ENCODE measurements around the gene DYRK1A.

The DYRK1A gene

GRCh38 chr21:37356706-37357105, 9.9 kb upstream of the DYRK1A start:
- DNase-seq (ENCODE audit: low read depth) = no peak
- no peak overlapping the region for H3K4me3 ChIP-seq (ENCODE audit: low read depth, low read length)
- TF ChIP-seq POLR2A (IDR thresholded peaks at IDR 0.05; ENCODE audit: extremely low read depth, insufficient read length) (no peak), MAX (IDR thresholded peaks at IDR 0.05; ENCODE audit: low read depth, low read length) (no peak), CTCF (IDR thresholded peaks at IDR 0.05; ENCODE audit: low read depth, low read length) (no peak), MYC (IDR thresholded peaks at IDR 0.05; ENCODE audit: low read depth, low read length) (no peak)

GRCh38 chr21:37357691-37358090, 8.9 kb upstream of the DYRK1A start:
- TF ChIP-seq CTCF (IDR thresholded peaks at IDR 0.05; ENCODE audit: low read depth, low read length) (no peak), MYC (IDR thresholded peaks at IDR 0.05; ENCODE audit: low read depth, low read length) (no peak), MAX (IDR thresholded peaks at IDR 0.05; ENCODE audit: low read depth, low read length) (no peak), POLR2A (IDR thresholded peaks at IDR 0.05; ENCODE audit: extremely low read depth, insufficient read length) (no peak)
- peak overlapping the region; percentile 30 for H3K4me3 ChIP-seq (ENCODE audit: low read depth, low read length)
- no peak for DNase-seq (ENCODE audit: low read depth)

- peak; percentile 95 for DNase-seq (ENCODE audit: low read depth)
- H3K4me3 ChIP-seq (ENCODE audit: low read depth, low read length) = peak overlapping the region; percentile 30
- TF ChIP-seq MAX (IDR thresholded peaks at IDR 0.05; ENCODE audit: low read depth, low read length) (peak; percentile 45; the same call in 1 of the 2 replicates), MYC (IDR thresholded peaks at IDR 0.05; ENCODE audit: low read depth, low read length) (peak; percentile 64), POLR2A (IDR thresholded peaks at IDR 0.05; ENCODE audit: extremely low read depth, insufficient read length) (no peak), CTCF (IDR thresholded peaks at IDR 0.05; ENCODE audit: low read depth, low read length) (no peak)
Measured at GRCh38 chr21:37358397-37358796, 8.2 kb upstream of the DYRK1A start.

GRCh38 chr21:37363936-37364335, 2.6 kb upstream of the DYRK1A start:
- DNase-seq (ENCODE audit: low read depth) = no peak
- TF ChIP-seq MAX (IDR thresholded peaks at IDR 0.05; ENCODE audit: low read depth, low read length) = no peak
- no peak for TF ChIP-seq CTCF (IDR thresholded peaks at IDR 0.05; ENCODE audit: low read depth, low read length)
- no peak for TF ChIP-seq POLR2A (IDR thresholded peaks at IDR 0.05; ENCODE audit: extremely low read depth, insufficient read length)
- TF ChIP-seq MYC (IDR thresholded peaks at IDR 0.05; ENCODE audit: low read depth, low read length) = no peak
- no peak overlapping the region for H3K4me3 ChIP-seq (ENCODE audit: low read depth, low read length)

GRCh38 chr21:37364722-37365121, 1.9 kb upstream of the DYRK1A start:
- peak overlapping the region; percentile 90 for H3K4me3 ChIP-seq (ENCODE audit: low read depth, low read length)
- peak; percentile 71 for DNase-seq (ENCODE audit: low read depth)
- TF ChIP-seq CTCF (IDR thresholded peaks at IDR 0.05; ENCODE audit: low read depth, low read length) = no peak
- no peak for TF ChIP-seq MAX (IDR thresholded peaks at IDR 0.05; ENCODE audit: low read depth, low read length)
- TF ChIP-seq MYC (IDR thresholded peaks at IDR 0.05; ENCODE audit: low read depth, low read length) = no peak
- TF ChIP-seq POLR2A (IDR thresholded peaks at IDR 0.05; ENCODE audit: extremely low read depth, insufficient read length) = no peak

All from NB4 (cell line).